OCI-LY7 (cell line): ENCODE results near the gene ERGIC2. TPM values are rescaled to one million over a fixed set of nuclear protein-coding genes. Genes with fewer than 3 reads are reported as not detected.

ENCODE experiments used
- BruUV-seq: library from RNA; stranded (reverse); fragments of 400-500 nt; replicated peaks from 2 replicates; lab custom pipeline; 2021; lab: Mats Ljungman, UMichigan
- CTCF ChIA-PET: fragments of 300-600 bp; sonication (Branson Sonifier 250); formaldehyde crosslinking; loops from one replicate; lab custom pipeline; 2022; ENCODE audit warnings: antibody characterized with exemption; ENCODE audit not compliant: unreplicated experiment; lab: Charles Lee
- POLR2A ChIA-PET: fragments of 300-600 bp; sonication (Branson Sonifier 250); formaldehyde crosslinking; loops from one replicate; lab custom pipeline; 2022; ENCODE audit warnings: antibody characterized with exemption; lab: Charles Lee
- DNase-seq: peaks from one replicate; pipeline ENCODE4 v3.0.0-alpha.2; 2015; ENCODE audit warnings: low spot score
- H2AFZ ChIP-seq: fragments of 200-600 bp; sonication (generic), shearing (Covaris generic); 2 replicates; pipeline ENCODE4 v1.6.1; 2014; ENCODE audit warnings: mild to moderate bottlenecking, antibody characterized with exemption, low read length, moderate library complexity
- H3K27ac ChIP-seq: fragments of 200-600 bp; sonication (generic); 2 replicates; pipeline ENCODE4 v1.5.1; 2014; ENCODE audit warnings: mixed run types, low read depth, mild to moderate bottlenecking, moderate library complexity, low read length, inconsistent platforms; ENCODE audit not compliant: poor library complexity, severe bottlenecking
- H3K36me3 ChIP-seq: fragments of 200-600 bp; sonication (generic); 2 replicates; pipeline ENCODE4 v1.6.1; 2014; ENCODE audit warnings: mild to moderate bottlenecking, antibody characterized with exemption, low read length, moderate library complexity, mixed read lengths; ENCODE audit not compliant: insufficient read depth
- H3K4me1 ChIP-seq: fragments of 200-600 bp; sonication (generic); 2 replicates; pipeline ENCODE4 v1.5.1; 2014; ENCODE audit warnings: mild to moderate bottlenecking, low read length; ENCODE audit not compliant: insufficient read depth, poor library complexity, severe bottlenecking
- H3K4me2 ChIP-seq: fragments of 200-600 bp; sonication (generic); 2 replicates; pipeline ENCODE4 v1.6.1; 2014; ENCODE audit warnings: mild to moderate bottlenecking, low read length
- H3K4me3 ChIP-seq: fragments of 200-600 bp; sonication (generic); 2 replicates; pipeline ENCODE4 v1.5.1; 2014; ENCODE audit warnings: mild to moderate bottlenecking, low read depth, low read length; ENCODE audit not compliant: poor library complexity, severe bottlenecking
- H3K79me2 ChIP-seq: fragments of 200-600 bp; sonication (generic); 2 replicates; pipeline ENCODE4 v1.6.1; 2016; ENCODE audit warnings: low read depth, mild to moderate bottlenecking, low read length, moderate library complexity, mixed read lengths; ENCODE audit not compliant: insufficient read depth
- H3K9me2 ChIP-seq: fragments of 200-600 bp; sonication (generic); 2 replicates; pipeline ENCODE4 v1.6.1; 2016; ENCODE audit warnings: mild to moderate bottlenecking, low read length, mixed read lengths; ENCODE audit not compliant: insufficient read depth
- H3K9me3 ChIP-seq: fragments of 200-600 bp; sonication (generic); 2 replicates; pipeline ENCODE4 v1.6.1; 2014; ENCODE audit warnings: mild to moderate bottlenecking, mixed run types, low read length, mixed read lengths
- H4K20me1 ChIP-seq: fragments of 200-600 bp; sonication (generic); 2 replicates; pipeline ENCODE4 v1.6.1; 2014; ENCODE audit warnings: mild to moderate bottlenecking, antibody characterized with exemption, low read length, moderate library complexity, mixed read lengths; ENCODE audit not compliant: insufficient read depth
- EZH2phosphoT487 ChIP-seq: fragments of 200-600 bp; sonication (generic); IDR thresholded peaks from 2 replicates; pipeline ENCODE4 v1.6.1; 2018; ENCODE audit warnings: low read depth, borderline replicate concordance, mild to moderate bottlenecking, mixed run types, antibody characterized with exemption, low read length, moderate library complexity, mixed read lengths
- intact Hi-C: fragments of 100-400 bp; cut with micrococcal nuclease; formaldehyde crosslinking; loops from one replicate; pipeline ENCODE4 v1.10.0; 2022; ENCODE audit not compliant: unreplicated experiment
- total RNA-seq, 2 experiments: library from RNA; depleted of rRNA in 1 of 2; stranded (reverse); fragments of >200 nt in 1 of 2; shearing (Covaris generic) in 1 of 2; gene quantifications; 2 replicates each; pipeline ENCODE4 v1.2.3, GENCODE V29; 2014 to 2022
- TF ChIP-seq, protein P1 (sequence below): fragments of 200-600 bp; sonication (generic); conservative IDR thresholded peaks from 2 replicates; pipeline ENCODE4 v1.5.1; 2014; ENCODE audit warnings: mild to moderate bottlenecking, antibody characterized with exemption, low read length, moderate library complexity, mixed read lengths

Gene ERGIC2
- total RNA-seq, 2 experiments from 2014 or later, result 34.5 to 61.7 TPM

- ChIA-PET CTCF (interaction anchor here (1.0 kb wide), 1 partner anchor 501 kb away, joined by 3 read pairs; no protein-coding TSS in a partner anchor), POLR2A (interaction anchor here (0.6 to 1.1 kb wide), 5 partner anchors 10 to 1318 kb away, joined by 3 to 4 read pairs (median 3); no protein-coding TSS in a partner anchor)
- peak; percentile 75 for DNase-seq
- no TSS peak for BruUV-seq
- no peak for TF ChIP-seq EZH2phosphoT487
- TF ChIP-seq, protein P1, sequence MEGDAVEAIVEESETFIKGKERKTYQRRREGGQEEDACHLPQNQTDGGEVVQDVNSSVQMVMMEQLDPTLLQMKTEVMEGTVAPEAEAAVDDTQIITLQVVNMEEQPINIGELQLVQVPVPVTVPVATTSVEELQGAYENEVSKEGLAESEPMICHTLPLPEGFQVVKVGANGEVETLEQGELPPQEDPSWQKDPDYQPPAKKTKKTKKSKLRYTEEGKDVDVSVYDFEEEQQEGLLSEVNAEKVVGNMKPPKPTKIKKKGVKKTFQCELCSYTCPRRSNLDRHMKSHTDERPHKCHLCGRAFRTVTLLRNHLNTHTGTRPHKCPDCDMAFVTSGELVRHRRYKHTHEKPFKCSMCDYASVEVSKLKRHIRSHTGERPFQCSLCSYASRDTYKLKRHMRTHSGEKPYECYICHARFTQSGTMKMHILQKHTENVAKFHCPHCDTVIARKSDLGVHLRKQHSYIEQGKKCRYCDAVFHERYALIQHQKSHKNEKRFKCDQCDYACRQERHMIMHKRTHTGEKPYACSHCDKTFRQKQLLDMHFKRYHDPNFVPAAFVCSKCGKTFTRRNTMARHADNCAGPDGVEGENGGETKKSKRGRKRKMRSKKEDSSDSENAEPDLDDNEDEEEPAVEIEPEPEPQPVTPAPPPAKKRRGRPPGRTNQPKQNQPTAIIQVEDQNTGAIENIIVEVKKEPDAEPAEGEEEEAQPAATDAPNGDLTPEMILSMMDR, result peak; percentile 95
- no peaks in the 10 kb centered on the region for H3K9me2 ChIP-seq
- no peaks in the 10 kb centered on the region for H3K79me2 ChIP-seq
- H3K4me2 ChIP-seq, result no peak overlapping the region
- no peaks in the 10 kb centered on the region for H3K9me3 ChIP-seq
- H3K36me3 ChIP-seq, result no peaks in the 10 kb centered on the region; the same call in 1 of the 2 replicates
- H2AFZ ChIP-seq, result peak overlapping the region; percentile 29; the same call in 1 of the 2 replicates
- peaks cover 3% of the 10 kb centered on the region for H3K4me1 ChIP-seq
- intact Hi-C loops, result loop anchor here (5.0 to 10.0 kb wide), 3 partner anchors 230 to 1487 kb away; no protein-coding TSS in a partner anchor
- H3K27ac ChIP-seq, result no peak overlapping the region
- no peaks in the 10 kb centered on the region for H4K20me1 ChIP-seq
- no peak overlapping the region for H3K4me3 ChIP-seq
Measured at GRCh38 chr12:29317556-29318363, 63.2 kb downstream of the ERGIC2 start.

- H3K4me3 ChIP-seq, result no peak overlapping the region
- no peak for DNase-seq
- intact Hi-C loops, result loop anchor here (5.0 to 10.0 kb wide), 3 partner anchors 229 to 1488 kb away; no protein-coding TSS in a partner anchor
- BruUV-seq, result no TSS peak
- no peaks in the 10 kb centered on the region for H4K20me1 ChIP-seq
- no peak overlapping the region for H3K4me2 ChIP-seq
- H3K36me3 ChIP-seq, result no peaks in the 10 kb centered on the region
- peaks cover 3% of the 10 kb centered on the region for H3K4me1 ChIP-seq
- CTCF ChIA-PET, result no interaction called here
- no peak overlapping the region for H2AFZ ChIP-seq
- H3K27ac ChIP-seq, result no peak overlapping the region
- TF ChIP-seq, protein P1, result no peak
- no peak for TF ChIP-seq EZH2phosphoT487
- H3K9me2 ChIP-seq, result no peaks in the 10 kb centered on the region
- H3K9me3 ChIP-seq, result no peaks in the 10 kb centered on the region
- POLR2A ChIA-PET, result interaction anchor here (1.1 kb wide), 1 partner anchor 9 kb away, joined by 4 read pairs; no protein-coding TSS in a partner anchor
- no peaks in the 10 kb centered on the region for H3K79me2 ChIP-seq
Measured at GRCh38 chr12:29316752-29317151, 64.2 kb downstream of the ERGIC2 start.

GRCh38 chr12:29314416-29314815 is 66.6 kb downstream of the ERGIC2 start:
- TF ChIP-seq, protein P1, result no peak
- TF ChIP-seq EZH2phosphoT487, result no peak
- no peak overlapping the region for H3K4me3 ChIP-seq
- ChIA-PET CTCF (no interaction called here), POLR2A (no interaction called here)
- BruUV-seq, result no TSS peak
- H3K4me2 ChIP-seq, result no peak overlapping the region
- H3K4me1 ChIP-seq, result peaks cover 3% of the 10 kb centered on the region
- DNase-seq, result no peak
- no peaks in the 10 kb centered on the region for H4K20me1 ChIP-seq
- H2AFZ ChIP-seq, result no peak overlapping the region
- no peaks in the 10 kb centered on the region for H3K79me2 ChIP-seq
- intact Hi-C loops, result loop anchor here (10.0 kb wide), 1 partner anchor 1490 kb away; no protein-coding TSS in a partner anchor
- H3K9me3 ChIP-seq, result no peaks in the 10 kb centered on the region
- no peak overlapping the region for H3K27ac ChIP-seq
- H3K36me3 ChIP-seq, result no peaks in the 10 kb centered on the region
- no peaks in the 10 kb centered on the region for H3K9me2 ChIP-seq
